OCI-LY7 (cell line): ENCODE results near the gene AMY1A. TPM values are rescaled to one million over a fixed set of nuclear protein-coding genes. Genes with fewer than 3 reads are reported as not detected.
"Not testable (repeated sequence)": the region's sequence is repeated elsewhere in the genome, so short reads cannot be mapped to it uniquely, and the experiment has no call there.

Source experiments
- BruUV-seq: library from RNA; stranded (reverse); fragments of 400-500 nt; replicated peaks from 2 replicates; lab custom pipeline; 2021; lab: Mats Ljungman, UMichigan
- CTCF ChIA-PET: fragments of 300-600 bp; sonication (Branson Sonifier 250); formaldehyde crosslinking; loops from one replicate; lab custom pipeline; 2022; ENCODE audit warnings: antibody characterized with exemption; ENCODE audit not compliant: unreplicated experiment; lab: Charles Lee
- POLR2A ChIA-PET: fragments of 300-600 bp; sonication (Branson Sonifier 250); formaldehyde crosslinking; loops from one replicate; lab custom pipeline; 2022; ENCODE audit warnings: antibody characterized with exemption; lab: Charles Lee
- DNase-seq: peaks from one replicate; pipeline ENCODE4 v3.0.0-alpha.2; 2015; ENCODE audit warnings: low spot score
- H2AFZ ChIP-seq: fragments of 200-600 bp; sonication (generic), shearing (Covaris generic); 2 replicates; pipeline ENCODE4 v1.6.1; 2014; ENCODE audit warnings: mild to moderate bottlenecking, antibody characterized with exemption, low read length, moderate library complexity
- H3K27ac ChIP-seq: fragments of 200-600 bp; sonication (generic); 2 replicates; pipeline ENCODE4 v1.5.1; 2014; ENCODE audit warnings: mixed run types, low read depth, mild to moderate bottlenecking, moderate library complexity, low read length, inconsistent platforms; ENCODE audit not compliant: poor library complexity, severe bottlenecking
- H3K36me3 ChIP-seq: fragments of 200-600 bp; sonication (generic); 2 replicates; pipeline ENCODE4 v1.6.1; 2014; ENCODE audit warnings: mild to moderate bottlenecking, antibody characterized with exemption, low read length, moderate library complexity, mixed read lengths; ENCODE audit not compliant: insufficient read depth
- H3K4me1 ChIP-seq: fragments of 200-600 bp; sonication (generic); 2 replicates; pipeline ENCODE4 v1.5.1; 2014; ENCODE audit warnings: mild to moderate bottlenecking, low read length; ENCODE audit not compliant: insufficient read depth, poor library complexity, severe bottlenecking
- H3K4me2 ChIP-seq: fragments of 200-600 bp; sonication (generic); 2 replicates; pipeline ENCODE4 v1.6.1; 2014; ENCODE audit warnings: mild to moderate bottlenecking, low read length
- H3K4me3 ChIP-seq: fragments of 200-600 bp; sonication (generic); 2 replicates; pipeline ENCODE4 v1.5.1; 2014; ENCODE audit warnings: mild to moderate bottlenecking, low read depth, low read length; ENCODE audit not compliant: poor library complexity, severe bottlenecking
- H3K79me2 ChIP-seq: fragments of 200-600 bp; sonication (generic); 2 replicates; pipeline ENCODE4 v1.6.1; 2016; ENCODE audit warnings: low read depth, mild to moderate bottlenecking, low read length, moderate library complexity, mixed read lengths; ENCODE audit not compliant: insufficient read depth
- H3K9me2 ChIP-seq: fragments of 200-600 bp; sonication (generic); 2 replicates; pipeline ENCODE4 v1.6.1; 2016; ENCODE audit warnings: mild to moderate bottlenecking, low read length, mixed read lengths; ENCODE audit not compliant: insufficient read depth
- H3K9me3 ChIP-seq: fragments of 200-600 bp; sonication (generic); 2 replicates; pipeline ENCODE4 v1.6.1; 2014; ENCODE audit warnings: mild to moderate bottlenecking, mixed run types, low read length, mixed read lengths
- H4K20me1 ChIP-seq: fragments of 200-600 bp; sonication (generic); 2 replicates; pipeline ENCODE4 v1.6.1; 2014; ENCODE audit warnings: mild to moderate bottlenecking, antibody characterized with exemption, low read length, moderate library complexity, mixed read lengths; ENCODE audit not compliant: insufficient read depth
- intact Hi-C: fragments of 100-400 bp; cut with micrococcal nuclease; formaldehyde crosslinking; loops from one replicate; pipeline ENCODE4 v1.10.0; 2022; ENCODE audit not compliant: unreplicated experiment
- total RNA-seq, 2 experiments: library from RNA; depleted of rRNA in 1 of 2; stranded (reverse); fragments of >200 nt in 1 of 2; shearing (Covaris generic) in 1 of 2; gene quantifications; 2 replicates each; pipeline ENCODE4 v1.2.3, GENCODE V29; 2014 to 2022

The AMY1A gene
- total RNA-seq, 2 experiments from 2014 or later: not detected

DNA sequence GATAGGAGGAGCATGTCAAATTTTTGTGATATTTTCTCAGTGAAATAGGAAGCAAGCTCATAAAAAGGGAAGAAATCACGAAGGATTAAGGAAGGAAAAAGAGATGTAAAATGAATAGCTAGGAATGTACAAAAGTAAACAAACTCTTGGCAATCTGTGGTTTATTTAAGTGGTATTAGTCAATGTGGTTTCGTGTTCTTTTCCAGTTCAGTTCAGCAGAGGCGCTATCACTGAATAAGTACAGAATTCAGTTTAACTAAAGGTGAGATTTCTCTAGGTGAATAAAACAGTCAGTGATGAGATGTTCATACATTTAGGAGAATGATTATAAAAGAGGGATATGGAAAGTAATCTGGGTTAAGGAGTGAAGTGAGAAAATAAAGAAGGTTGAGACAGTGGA is 11.7 kb upstream of the AMY1A start:
- DNase-seq, H4K20me1 ChIP-seq, H3K4me2 ChIP-seq, H2AFZ ChIP-seq, H3K36me3 ChIP-seq, H3K4me1 ChIP-seq, CTCF ChIA-PET, POLR2A ChIA-PET, BruUV-seq, H3K4me3 ChIP-seq, H3K9me3 ChIP-seq, H3K79me2 ChIP-seq, H3K9me2 ChIP-seq, H3K27ac ChIP-seq, intact Hi-C loops: not testable (repeated sequence)

DNA sequence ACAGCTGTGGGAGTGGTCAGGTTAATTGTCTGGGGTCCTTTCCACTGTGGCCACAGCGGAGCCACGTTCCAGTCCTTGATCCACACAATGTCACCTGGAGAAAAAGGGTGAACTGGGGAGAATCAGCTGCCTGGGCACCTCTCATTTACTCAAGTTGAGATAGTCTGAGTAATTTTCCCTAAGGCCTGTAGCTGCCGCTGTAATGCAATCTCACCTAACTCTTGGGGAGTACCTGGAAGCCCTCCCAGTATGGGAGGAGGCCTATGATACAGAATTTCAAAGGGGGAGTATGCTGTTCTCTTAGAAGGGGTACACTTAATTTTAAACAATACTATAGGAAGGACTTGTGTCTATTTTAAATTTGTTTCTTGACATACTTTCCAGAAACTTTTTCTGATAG is 5.3 kb upstream of the AMY1A start:
- H3K4me2 ChIP-seq, H3K4me1 ChIP-seq, DNase-seq, H4K20me1 ChIP-seq, H3K4me3 ChIP-seq, H3K9me2 ChIP-seq, H3K36me3 ChIP-seq, intact Hi-C loops, H3K9me3 ChIP-seq, POLR2A ChIA-PET, H3K27ac ChIP-seq, H2AFZ ChIP-seq, BruUV-seq, CTCF ChIA-PET, H3K79me2 ChIP-seq: not testable (repeated sequence)

DNA sequence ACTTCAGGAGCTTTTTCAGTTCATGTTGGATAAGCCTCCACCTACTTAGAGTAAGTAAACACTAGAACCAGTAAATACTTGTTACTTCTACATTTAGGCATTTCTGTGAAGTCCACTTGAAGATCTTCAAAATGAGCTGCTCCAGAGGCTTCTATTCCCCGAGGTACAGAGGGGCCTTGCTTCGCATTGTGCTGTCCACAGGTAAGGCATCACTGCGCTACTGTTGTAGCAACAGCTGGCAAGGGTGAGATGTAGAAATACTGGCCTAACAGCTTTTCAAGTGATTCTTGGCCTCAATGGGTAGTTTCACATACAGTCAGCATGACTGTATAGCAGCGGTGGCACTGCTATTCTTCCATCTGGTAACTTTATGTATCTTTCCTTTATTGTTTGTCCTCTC is 4.7 kb upstream of the AMY1A start:
- H3K9me2 ChIP-seq, H3K4me2 ChIP-seq, intact Hi-C loops, H3K4me1 ChIP-seq, H2AFZ ChIP-seq, POLR2A ChIA-PET, H4K20me1 ChIP-seq, BruUV-seq, H3K79me2 ChIP-seq, DNase-seq, H3K27ac ChIP-seq, H3K36me3 ChIP-seq, H3K9me3 ChIP-seq, H3K4me3 ChIP-seq, CTCF ChIA-PET: not testable (repeated sequence)

DNA sequence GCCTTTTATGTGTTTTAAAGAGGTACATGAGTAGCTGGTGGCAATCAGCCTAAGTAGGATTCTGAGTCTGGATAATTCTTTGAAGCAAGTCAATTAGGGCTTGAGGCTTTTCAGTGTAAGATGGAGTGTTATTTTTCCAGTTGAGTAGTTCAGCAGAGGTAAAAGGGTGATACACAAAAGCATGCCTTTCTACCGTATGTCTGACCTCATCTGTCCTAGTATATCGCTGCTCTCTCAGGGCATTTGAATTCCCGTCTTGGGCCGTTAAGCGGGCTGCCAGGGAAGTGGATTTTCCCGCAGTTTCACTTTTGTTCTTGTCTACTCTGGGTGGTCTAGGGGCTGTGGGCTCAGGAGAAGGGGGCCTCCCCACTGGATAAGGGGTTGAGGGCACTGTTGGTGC is 1.4 kb upstream of the AMY1A start:
- H3K4me3 ChIP-seq, H3K4me1 ChIP-seq, H2AFZ ChIP-seq, CTCF ChIA-PET, H3K9me3 ChIP-seq, H3K36me3 ChIP-seq, DNase-seq, H4K20me1 ChIP-seq, H3K4me2 ChIP-seq, H3K79me2 ChIP-seq, H3K27ac ChIP-seq, intact Hi-C loops, H3K9me2 ChIP-seq, BruUV-seq, POLR2A ChIA-PET: not testable (repeated sequence)

DNA sequence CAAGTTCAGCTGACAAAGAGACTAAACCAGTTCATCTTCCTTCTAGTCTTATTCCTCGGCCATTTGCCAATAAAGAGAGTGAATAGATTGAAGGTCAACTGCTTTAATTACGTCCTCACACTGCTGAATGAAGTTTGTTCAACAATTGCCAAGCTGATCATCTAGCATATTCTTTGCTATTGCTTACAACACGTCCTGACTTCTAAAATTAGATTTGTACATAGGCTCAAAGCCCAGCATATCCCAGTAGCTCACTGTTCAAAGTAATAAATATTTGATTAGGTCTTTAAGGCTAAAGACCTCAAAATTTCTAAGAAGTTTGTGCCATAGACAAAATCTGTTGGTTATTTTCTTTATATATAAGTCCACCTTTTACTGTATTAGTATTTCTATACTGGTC is 20.8 kb downstream of the AMY1A start:
- DNase-seq, H3K4me2 ChIP-seq, H3K9me2 ChIP-seq, CTCF ChIA-PET, H3K36me3 ChIP-seq, H2AFZ ChIP-seq, BruUV-seq, H3K9me3 ChIP-seq, intact Hi-C loops, H4K20me1 ChIP-seq, H3K4me1 ChIP-seq, H3K79me2 ChIP-seq, POLR2A ChIA-PET, H3K27ac ChIP-seq, H3K4me3 ChIP-seq: not testable (repeated sequence)

DNA sequence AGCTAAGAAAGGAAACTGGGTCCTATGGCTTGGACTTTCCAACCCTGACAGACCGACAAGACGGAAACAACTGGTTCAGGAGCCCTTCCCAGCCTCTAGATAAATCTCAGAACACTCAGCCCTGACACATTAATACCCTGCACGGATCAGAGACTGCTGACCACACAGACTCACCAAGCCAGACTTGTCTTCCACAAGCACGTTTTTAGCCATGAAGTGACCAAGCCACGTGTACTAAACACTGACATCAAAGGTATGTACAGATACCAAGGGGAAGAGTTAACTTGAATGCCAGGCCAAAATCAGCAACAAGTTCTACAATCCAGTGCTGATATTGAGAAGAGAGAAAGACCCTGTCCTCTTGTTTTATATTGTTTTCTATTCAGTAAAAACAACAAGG is 40.5 kb downstream of the AMY1A start, which contains the start of gene AMY1B:
TSS of gene AMY1B (minus strand) at position 101 of the 400 bp plus-strand sequence. CDS start 571 bp downstream, outside the sequence.
- BruUV-seq, CTCF ChIA-PET, H3K36me3 ChIP-seq: not testable (repeated sequence)

DNA sequence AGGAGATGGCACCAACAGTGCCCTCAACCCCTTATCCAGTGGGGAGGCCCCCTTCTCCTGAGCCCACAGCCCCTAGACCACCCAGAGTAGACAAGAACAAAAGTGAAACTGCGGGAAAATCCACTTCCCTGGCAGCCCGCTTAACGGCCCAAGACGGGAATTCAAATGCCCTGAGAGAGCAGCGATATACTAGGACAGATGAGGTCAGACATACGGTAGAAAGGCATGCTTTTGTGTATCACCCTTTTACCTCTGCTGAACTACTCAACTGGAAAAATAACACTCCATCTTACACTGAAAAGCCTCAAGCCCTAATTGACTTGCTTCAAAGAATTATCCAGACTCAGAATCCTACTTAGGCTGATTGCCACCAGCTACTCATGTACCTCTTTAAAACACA is 41.9 kb downstream of the AMY1A start:
- H4K20me1 ChIP-seq, H3K79me2 ChIP-seq, H3K4me2 ChIP-seq, POLR2A ChIA-PET, H2AFZ ChIP-seq, intact Hi-C loops, H3K36me3 ChIP-seq, DNase-seq, BruUV-seq, H3K9me2 ChIP-seq, H3K4me3 ChIP-seq, H3K9me3 ChIP-seq, CTCF ChIA-PET, H3K27ac ChIP-seq, H3K4me1 ChIP-seq: not testable (repeated sequence)

More for the DNA sequence above, 40.5 kb downstream of the AMY1A start, which contains the start of gene AMY1B:
- POLR2A ChIA-PET, H3K4me3 ChIP-seq, H3K4me2 ChIP-seq, H3K9me2 ChIP-seq, H2AFZ ChIP-seq, intact Hi-C loops, DNase-seq, H3K4me1 ChIP-seq, H3K27ac ChIP-seq, H3K9me3 ChIP-seq, H4K20me1 ChIP-seq, H3K79me2 ChIP-seq: not testable (repeated sequence)
